ENCODE measurements around the gene HOXD8.

The HOXD8 gene

GRCh38 chr2:176147800-176148496 is 18.4 kb downstream of the HOXD8 start:
- DNase-seq (ENCODE audit: low spot score) = no peak

- no peak for DNase-seq (ENCODE audit: low spot score)
These were observed 19.4 kb downstream of the HOXD8 start for GRCh38 chr2:176148751-176149421.

- no peak for DNase-seq (ENCODE audit: low spot score)
These were observed 20.0 kb downstream of the HOXD8 start for GRCh38 chr2:176149481-176149938.

- no peak for DNase-seq (ENCODE audit: low spot score)
These were observed 20.6 kb downstream of the HOXD8 start for GRCh38 chr2:176149939-176150583.

- no peak for DNase-seq (ENCODE audit: low spot score)
These were observed 21.3 kb downstream of the HOXD8 start for GRCh38 chr2:176150584-176151441.

- DNase-seq (ENCODE audit: low spot score) = no peak
These were observed 22.2 kb downstream of the HOXD8 start, which contains the start of gene HOXD4 for GRCh38 chr2:176151442-176152287. TSS of gene HOXD4 (plus strand) at chr2:176151550. CDS start at chr2:176151634, 84 bp downstream.

GRCh38 chr2:176152350-176153181 is 23.1 kb downstream of the HOXD8 start:
- DNase-seq (ENCODE audit: low spot score) = no peak

GRCh38 chr2:176154576-176155252 is 25.2 kb downstream of the HOXD8 start:
- DNase-seq (ENCODE audit: low spot score) = no peak

- no peak for DNase-seq (ENCODE audit: low spot score)
These were observed 26.0 kb downstream of the HOXD8 start for GRCh38 chr2:176155356-176156044.

- DNase-seq (ENCODE audit: low spot score) = no peak
These were observed 26.8 kb downstream of the HOXD8 start for GRCh38 chr2:176156301-176156806.

- DNase-seq (ENCODE audit: low spot score) = no peak
These were observed 27.4 kb downstream of the HOXD8 start, which contains the start of gene HOXD3 for GRCh38 chr2:176156807-176157498. TSS of gene HOXD3 (plus strand) at chr2:176157307. CDS start at chr2:176169115, 11,808 bp downstream.

- DNase-seq (ENCODE audit: low spot score) = no peak
These were observed 28.1 kb downstream of the HOXD8 start for GRCh38 chr2:176157499-176158185.

- no peak for DNase-seq (ENCODE audit: low spot score)
These were observed 28.7 kb downstream of the HOXD8 start for GRCh38 chr2:176158186-176158591.

GRCh38 chr2:176158855-176159662 is 29.6 kb downstream of the HOXD8 start:
- DNase-seq (ENCODE audit: low spot score) = no peak

GRCh38 chr2:176159663-176160250 is 30.3 kb downstream of the HOXD8 start:
- DNase-seq (ENCODE audit: low spot score) = no peak

Data from hematopoietic multipotent progenitor cell treated with erythropoietin and hydrocortisone succinate and interleukin-3 and kit ligand, for 17 days (in vitro differentiated cells).